ENCODE data around the gene SDK1.
"Not testable (repeated sequence)": the region's sequence is repeated elsewhere in the genome, so short reads cannot be mapped to it uniquely, and the experiment has no call there.

The SDK1 gene

GRCh38 chr7:4308205-4308590 lies 1007.1 kb downstream of the SDK1 start:
- no peak overlapping the region for H3K4me3 ChIP-seq (ENCODE audit: low read depth, low read length)

- H3K4me3 ChIP-seq (ENCODE audit: low read depth, low read length) = not testable (repeated sequence)
Observed at GRCh38 chr7:4313911-4314310, 1012.9 kb downstream of the SDK1 start.

GRCh38 chr7:4314316-4314715 lies 1013.3 kb downstream of the SDK1 start:
- H3K4me3 ChIP-seq (ENCODE audit: low read depth, low read length) = not testable (repeated sequence)

Measured in iPS-11a (cell line).